Dendritic cell treated with granulocyte-macrophage colony-stimulating factor and Interleukin-4, amounts not matched to agents 40 ng/mL and 50 ng/mL, for 4 days (primary cell): ENCODE data around the gene OSGIN1.

Source experiments
- H3K27ac Mint-ChIP-seq: one replicate; pipeline ENCODE4 v1.8.0; 2022; ENCODE audit warnings: mild to moderate bottlenecking, mixed read lengths
- H3K27me3 Mint-ChIP-seq: one replicate; pipeline ENCODE4 v1.8.0; 2022; ENCODE audit warnings: mild to moderate bottlenecking, mixed read lengths
- H3K36me3 Mint-ChIP-seq: one replicate; pipeline ENCODE4 v1.8.0; 2022; ENCODE audit warnings: low read depth, mixed read lengths
- H3K4me1 Mint-ChIP-seq: one replicate; pipeline ENCODE4 v1.8.0; 2022; ENCODE audit warnings: low read depth, mixed read lengths
- H3K4me3 Mint-ChIP-seq: one replicate; pipeline ENCODE4 v1.8.0; 2022; ENCODE audit warnings: mild to moderate bottlenecking, moderate library complexity, mixed read lengths
- H3K9me3 Mint-ChIP-seq: one replicate; pipeline ENCODE4 v1.8.0; 2022; ENCODE audit warnings: mixed read lengths
- intact Hi-C: fragments of 100-400 bp; cut with micrococcal nuclease; formaldehyde crosslinking; loops from one replicate; pipeline ENCODE4 v1.15.0; 2022

OSGIN1 gene

DNA sequence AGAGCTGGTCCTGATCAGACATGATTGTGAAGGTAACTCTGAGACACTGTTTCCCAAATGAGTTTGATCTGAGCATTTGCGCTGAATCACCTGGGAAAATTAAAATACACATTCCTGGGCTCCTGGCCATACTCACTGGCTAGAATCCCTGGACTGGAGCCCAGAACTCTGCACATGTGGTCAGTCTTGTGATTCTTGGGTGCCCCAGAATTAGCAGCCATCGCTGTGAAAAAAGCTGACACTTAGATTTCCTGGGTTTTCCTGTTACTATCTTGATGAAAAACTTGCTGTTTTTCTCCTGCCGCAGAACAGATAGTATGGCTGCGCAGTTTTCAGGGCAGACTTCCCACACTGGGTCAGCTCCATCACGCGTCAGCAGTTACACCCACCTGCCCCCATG lies 39.6 kb downstream of the OSGIN1 start:
- no peaks in the 10 kb centered on the region for H3K36me3 Mint-ChIP-seq
- H3K4me1 Mint-ChIP-seq, result peaks cover 35% of the 10 kb centered on the region
- intact Hi-C loops, result no loop called here
- no peak overlapping the region for H3K27ac Mint-ChIP-seq
- peaks cover 71% of the 10 kb centered on the region for H3K27me3 Mint-ChIP-seq
- peaks cover 8% of the 10 kb centered on the region for H3K9me3 Mint-ChIP-seq
- H3K4me3 Mint-ChIP-seq, result no peak overlapping the region

DNA sequence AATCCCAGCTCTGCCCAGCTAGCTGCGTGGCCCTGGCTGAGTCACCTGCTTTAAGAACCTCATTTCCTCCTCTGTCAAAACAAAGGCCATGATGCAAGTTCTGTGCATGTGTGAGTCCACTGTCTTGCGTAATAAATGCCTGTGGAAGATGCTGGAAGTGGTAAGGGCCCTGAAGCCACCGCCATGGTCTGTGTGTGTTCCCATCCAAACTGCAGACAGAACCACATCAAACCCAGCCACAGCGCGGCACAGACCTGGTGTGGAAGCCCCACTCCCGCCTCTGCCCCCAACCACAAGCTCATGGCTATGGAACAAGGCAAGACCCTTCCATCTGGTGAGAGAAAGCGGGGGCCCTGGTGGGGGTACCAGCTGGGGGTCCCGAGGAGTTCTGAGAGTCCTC lies 41.0 kb downstream of the OSGIN1 start:
- intact Hi-C loops, result no loop called here
- Mint-ChIP-seq H3K36me3 (no peaks in the 10 kb centered on the region), H3K4me1 (peaks cover 35% of the 10 kb centered on the region), H3K27me3 (peaks cover 75% of the 10 kb centered on the region), H3K4me3 (no peak overlapping the region), H3K9me3 (peaks cover 8% of the 10 kb centered on the region), H3K27ac (peak overlapping the region; percentile 24)

DNA sequence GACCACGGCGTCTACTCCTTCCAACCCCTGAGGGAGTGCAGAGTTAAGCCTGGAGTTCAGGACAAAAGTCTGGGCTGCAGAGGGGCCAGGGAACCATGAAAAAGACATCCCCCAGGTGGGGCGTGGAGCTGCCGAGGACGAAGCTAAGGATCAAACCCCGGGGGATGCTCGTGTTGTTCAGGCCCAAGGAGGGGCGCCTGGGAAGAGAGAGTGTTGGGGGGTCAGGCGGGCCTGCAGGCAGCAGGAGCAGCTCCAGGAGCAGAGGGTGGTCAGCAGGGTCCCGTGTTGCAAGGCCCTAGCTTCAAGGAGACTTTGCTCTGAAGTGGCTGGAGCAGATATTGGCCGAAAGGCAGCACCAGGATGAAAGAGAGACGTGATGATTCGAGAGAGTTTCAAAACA lies 41.7 kb downstream of the OSGIN1 start:
- no peaks in the 10 kb centered on the region for H3K36me3 Mint-ChIP-seq
- intact Hi-C loops, result no loop called here
- H3K4me1 Mint-ChIP-seq, result peaks cover 35% of the 10 kb centered on the region
- no peak overlapping the region for H3K27ac Mint-ChIP-seq
- peaks cover 70% of the 10 kb centered on the region for H3K27me3 Mint-ChIP-seq
- H3K4me3 Mint-ChIP-seq, result no peak overlapping the region
- H3K9me3 Mint-ChIP-seq, result peaks cover 8% of the 10 kb centered on the region

DNA sequence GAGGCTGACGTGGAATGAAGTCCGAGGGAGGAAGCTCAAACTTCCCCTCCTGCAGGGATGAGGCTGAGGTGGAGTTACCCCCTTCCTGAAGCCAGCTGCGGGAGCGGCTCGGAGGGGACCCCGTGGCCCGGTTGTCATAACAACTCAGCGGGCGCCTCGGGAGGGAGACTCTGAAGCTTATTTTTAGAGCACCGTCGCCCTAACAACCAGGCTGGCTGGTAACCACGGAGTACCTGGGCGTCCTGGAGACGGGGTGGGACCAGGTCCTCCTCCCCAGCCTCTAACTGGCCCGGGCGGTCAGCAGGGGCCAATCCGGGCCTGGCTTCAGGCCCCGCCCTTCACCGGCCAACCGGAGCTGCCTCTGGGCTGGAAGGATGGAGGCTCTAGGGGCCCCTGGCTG lies 42.7 kb downstream of the OSGIN1 start:
- intact Hi-C loops, result no loop called here
- no peaks in the 10 kb centered on the region for H3K36me3 Mint-ChIP-seq
- no peak overlapping the region for H3K27ac Mint-ChIP-seq
- H3K9me3 Mint-ChIP-seq, result peaks cover 8% of the 10 kb centered on the region
- H3K4me1 Mint-ChIP-seq, result peaks cover 35% of the 10 kb centered on the region
- H3K27me3 Mint-ChIP-seq, result peaks cover 65% of the 10 kb centered on the region
- no peak overlapping the region for H3K4me3 Mint-ChIP-seq

DNA sequence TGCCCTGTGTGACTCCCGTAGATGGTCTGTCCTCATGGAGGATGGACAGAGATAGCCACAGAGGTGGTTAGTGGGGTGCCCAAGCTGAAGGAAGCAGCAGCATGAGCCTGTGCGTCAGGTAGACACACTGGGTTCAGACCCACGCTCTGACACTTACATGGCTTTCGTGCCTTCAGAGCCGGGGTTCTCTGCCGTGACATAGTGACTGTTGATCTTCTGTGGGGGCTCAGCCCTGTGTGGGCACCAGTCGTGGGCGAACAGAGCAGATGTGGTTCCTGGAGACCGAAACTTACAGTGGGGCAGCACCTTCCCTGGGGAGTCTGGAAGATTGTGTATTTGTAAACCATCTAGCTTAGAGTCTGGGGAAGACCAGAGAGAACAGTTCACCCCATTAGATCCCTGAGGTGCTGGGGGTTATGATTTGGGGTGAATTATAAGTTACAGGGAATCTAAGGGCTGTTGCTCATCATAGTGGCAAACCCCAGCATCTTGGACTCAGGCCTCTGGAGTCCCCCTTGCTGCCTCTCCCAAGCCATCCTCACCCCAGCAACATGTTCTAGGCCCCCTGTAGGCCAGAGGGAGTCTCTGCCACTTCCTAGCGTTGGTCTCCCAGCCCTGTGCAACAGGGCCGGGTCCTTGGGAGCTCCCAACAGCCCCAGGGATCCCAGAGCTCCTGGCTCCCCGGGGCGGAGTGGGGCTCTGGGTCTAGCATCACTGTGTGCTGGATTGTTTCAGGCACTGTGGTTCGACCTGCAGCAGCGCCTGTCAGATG lies 43.6 kb downstream of the OSGIN1 start:
- intact Hi-C loops, result no loop called here
- H3K4me3 Mint-ChIP-seq, result no peak overlapping the region
- no peak overlapping the region for H3K27ac Mint-ChIP-seq
- peaks cover 35% of the 10 kb centered on the region for H3K4me1 Mint-ChIP-seq
- H3K27me3 Mint-ChIP-seq, result peaks cover 59% of the 10 kb centered on the region
- peaks cover 7% of the 10 kb centered on the region for H3K9me3 Mint-ChIP-seq
- no peaks in the 10 kb centered on the region for H3K36me3 Mint-ChIP-seq

DNA sequence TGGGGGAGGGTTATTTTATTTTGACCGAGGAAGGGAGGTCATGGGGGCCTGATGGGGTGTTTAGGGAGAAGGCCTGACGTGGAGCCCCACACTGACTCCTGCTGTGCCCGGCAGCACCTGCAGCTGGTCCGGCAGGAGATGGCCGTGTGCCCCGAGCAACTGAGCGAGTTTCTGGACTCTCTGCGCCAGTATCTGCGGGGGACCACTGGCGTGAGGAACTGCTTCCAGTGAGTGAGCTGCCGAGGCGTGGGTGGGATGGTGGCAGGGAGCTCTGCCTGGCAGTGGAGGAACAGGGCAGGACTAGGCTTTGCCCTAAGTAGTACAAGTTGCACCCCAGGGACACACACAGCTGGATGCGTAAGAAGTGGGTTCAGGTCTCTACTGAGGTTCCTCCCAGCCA lies 45.1 kb downstream of the OSGIN1 start:
- H3K4me1 Mint-ChIP-seq, result peaks cover 31% of the 10 kb centered on the region
- intact Hi-C loops, result no loop called here
- no peak overlapping the region for H3K27ac Mint-ChIP-seq
- no peaks in the 10 kb centered on the region for H3K36me3 Mint-ChIP-seq
- no peaks in the 10 kb centered on the region for H3K9me3 Mint-ChIP-seq
- H3K27me3 Mint-ChIP-seq, result peaks cover 59% of the 10 kb centered on the region
- no peak overlapping the region for H3K4me3 Mint-ChIP-seq

DNA sequence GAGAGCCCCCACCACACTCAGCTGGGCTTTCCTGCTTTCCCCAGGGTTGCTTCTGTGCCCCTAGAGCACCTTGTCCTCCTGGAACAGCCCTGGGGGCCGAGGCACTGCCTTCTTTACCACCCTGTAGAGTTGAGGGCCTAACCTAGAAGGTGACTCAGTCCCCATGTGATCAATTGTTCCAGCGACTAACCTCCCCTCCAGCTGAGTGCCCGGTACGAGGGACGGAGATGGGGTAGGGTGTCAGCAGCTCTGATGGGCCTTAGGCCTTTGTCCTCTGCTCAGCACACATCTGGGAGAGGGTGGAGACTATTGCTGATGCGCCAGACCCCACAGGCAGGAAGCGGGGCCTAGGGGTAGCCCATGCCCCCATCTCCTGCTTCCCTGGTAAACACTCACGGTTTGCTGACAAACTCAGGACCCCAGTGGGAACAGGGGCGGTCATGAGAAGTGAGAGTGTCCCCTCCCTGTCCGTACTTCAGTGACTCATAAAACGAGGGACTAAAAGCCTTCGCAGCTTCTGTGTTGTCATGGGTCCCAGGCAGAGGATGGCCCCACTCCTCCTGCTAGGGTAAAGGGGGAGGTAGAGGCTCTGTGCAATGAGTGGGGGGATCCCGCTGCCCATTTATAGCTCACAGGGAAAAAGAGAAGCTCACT lies 48.1 kb downstream of the OSGIN1 start:
- Mint-ChIP-seq H3K27me3 (peaks cover 68% of the 10 kb centered on the region), H3K9me3 (no peaks in the 10 kb centered on the region), H3K36me3 (no peaks in the 10 kb centered on the region), H3K27ac (no peak overlapping the region), H3K4me1 (peaks cover 2% of the 10 kb centered on the region), H3K4me3 (no peak overlapping the region)
- intact Hi-C loops, result no loop called here

DNA sequence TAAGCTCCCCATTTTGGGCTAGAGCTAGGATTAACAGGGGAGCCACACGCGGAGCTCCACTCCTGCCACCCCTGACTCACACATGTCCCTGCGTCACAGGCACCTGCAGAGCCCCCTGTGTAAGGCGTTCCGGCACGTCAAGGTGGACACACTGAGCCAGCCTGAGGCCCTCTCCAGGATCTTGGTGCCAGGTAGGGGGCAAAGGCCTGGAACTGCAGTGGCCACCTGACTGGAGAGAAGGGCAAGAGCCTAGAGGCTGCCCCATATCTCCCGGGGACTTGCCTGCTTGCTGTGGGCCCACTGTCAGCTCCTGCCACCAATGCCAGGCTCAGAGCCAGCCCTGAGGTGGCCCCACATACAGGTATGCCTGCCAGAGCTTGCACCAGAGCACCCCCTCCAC lies 48.7 kb downstream of the OSGIN1 start:
- Mint-ChIP-seq H3K4me3 (no peak overlapping the region), H3K27me3 (peaks cover 68% of the 10 kb centered on the region), H3K9me3 (no peaks in the 10 kb centered on the region), H3K4me1 (no peaks in the 10 kb centered on the region), H3K27ac (no peak overlapping the region), H3K36me3 (no peaks in the 10 kb centered on the region)
- intact Hi-C loops, result no loop called here

DNA sequence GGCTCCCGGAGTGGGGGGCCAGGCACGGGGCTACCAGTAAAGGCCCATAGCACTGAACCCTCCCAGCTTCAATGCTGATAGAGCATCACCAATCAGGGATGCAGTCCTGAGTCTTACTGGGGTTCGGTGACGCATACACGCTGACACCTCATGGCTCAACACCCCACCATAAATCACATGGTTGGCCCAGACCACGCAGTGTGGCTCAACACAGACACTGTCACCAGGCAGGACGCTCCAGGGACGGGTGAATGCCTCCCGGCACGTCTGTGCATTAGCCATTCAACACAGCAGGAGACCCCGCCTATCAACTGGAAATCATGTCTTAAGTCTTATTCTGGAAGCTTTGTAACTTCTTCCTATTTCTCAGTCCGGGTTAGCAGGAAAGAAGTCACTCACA lies 50.0 kb downstream of the OSGIN1 start:
- Mint-ChIP-seq H3K9me3 (no peaks in the 10 kb centered on the region), H3K36me3 (no peaks in the 10 kb centered on the region), H3K27me3 (peaks cover 66% of the 10 kb centered on the region), H3K27ac (no peak overlapping the region), H3K4me1 (no peaks in the 10 kb centered on the region), H3K4me3 (no peak overlapping the region)
- intact Hi-C loops, result no loop called here

DNA sequence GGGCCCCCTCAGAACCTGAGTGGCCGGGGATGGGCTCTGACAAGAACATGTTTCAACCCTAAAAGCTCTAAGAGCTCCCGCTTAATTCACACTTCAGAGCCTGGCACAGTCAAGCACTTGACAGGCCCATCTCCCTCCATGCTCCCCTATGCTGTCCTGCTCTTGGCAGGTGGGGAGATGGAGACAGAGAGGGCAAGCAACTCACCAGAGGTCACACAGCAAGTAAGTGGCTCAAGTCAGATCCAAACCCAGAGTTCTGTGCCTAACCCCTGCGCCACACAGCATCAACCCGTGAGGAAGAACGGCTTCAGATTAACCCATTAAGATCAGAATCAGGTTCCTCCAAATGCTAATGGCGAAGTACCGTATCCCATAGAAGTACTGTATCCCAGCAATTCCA lies 51.4 kb downstream of the OSGIN1 start:
- Mint-ChIP-seq H3K27me3 (peaks cover 60% of the 10 kb centered on the region), H3K27ac (no peak overlapping the region), H3K4me1 (no peaks in the 10 kb centered on the region), H3K36me3 (no peaks in the 10 kb centered on the region), H3K9me3 (no peaks in the 10 kb centered on the region), H3K4me3 (no peak overlapping the region)
- intact Hi-C loops, result no loop called here

DNA sequence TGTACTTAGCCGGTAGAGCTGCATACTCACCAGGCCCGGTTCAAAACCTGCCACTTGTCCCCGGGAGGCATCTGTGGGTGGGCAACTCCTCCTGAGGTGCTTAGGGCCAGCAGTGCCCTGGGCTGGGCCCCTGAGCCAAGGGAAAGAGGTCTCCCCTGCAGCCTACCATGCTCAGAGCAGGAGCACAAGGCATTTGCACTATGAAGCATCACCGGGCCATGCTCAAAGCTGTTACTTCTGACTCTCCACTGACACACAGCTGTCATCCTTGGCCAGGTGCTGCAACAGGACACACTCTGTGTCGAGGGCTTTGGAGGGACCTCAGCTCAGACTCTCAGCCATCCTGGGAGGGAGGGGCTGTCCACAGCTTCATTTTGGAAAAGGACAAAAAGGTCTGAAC lies 52.4 kb downstream of the OSGIN1 start:
- Mint-ChIP-seq H3K27ac (no peak overlapping the region), H3K4me1 (no peaks in the 10 kb centered on the region), H3K4me3 (no peak overlapping the region), H3K27me3 (peaks cover 62% of the 10 kb centered on the region), H3K36me3 (no peaks in the 10 kb centered on the region), H3K9me3 (no peaks in the 10 kb centered on the region)
- intact Hi-C loops, result no loop called here

DNA sequence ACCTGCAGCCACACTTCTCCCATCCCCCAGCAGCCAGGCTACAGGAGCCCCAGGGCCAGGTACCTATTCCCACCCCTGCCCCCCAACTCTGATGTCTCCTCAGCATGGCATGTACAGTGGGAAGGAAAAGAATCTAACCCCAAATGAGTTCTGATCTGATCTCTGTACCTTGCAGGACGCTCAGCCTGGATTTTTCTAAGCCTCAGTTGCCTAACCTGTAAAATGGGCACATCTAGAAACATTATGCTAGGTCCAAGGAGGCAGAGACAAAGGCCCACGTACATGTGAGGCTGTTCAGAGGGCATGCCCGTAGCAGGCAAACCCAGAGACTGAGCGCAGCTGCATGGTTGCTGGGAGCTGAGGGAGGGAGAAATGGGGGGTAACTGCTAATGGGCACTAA lies 54.5 kb downstream of the OSGIN1 start:
- Mint-ChIP-seq H3K4me3 (no peak overlapping the region), H3K4me1 (no peaks in the 10 kb centered on the region), H3K27ac (no peak overlapping the region), H3K27me3 (peaks cover 59% of the 10 kb centered on the region), H3K9me3 (no peaks in the 10 kb centered on the region), H3K36me3 (no peaks in the 10 kb centered on the region)
- intact Hi-C loops, result no loop called here

DNA sequence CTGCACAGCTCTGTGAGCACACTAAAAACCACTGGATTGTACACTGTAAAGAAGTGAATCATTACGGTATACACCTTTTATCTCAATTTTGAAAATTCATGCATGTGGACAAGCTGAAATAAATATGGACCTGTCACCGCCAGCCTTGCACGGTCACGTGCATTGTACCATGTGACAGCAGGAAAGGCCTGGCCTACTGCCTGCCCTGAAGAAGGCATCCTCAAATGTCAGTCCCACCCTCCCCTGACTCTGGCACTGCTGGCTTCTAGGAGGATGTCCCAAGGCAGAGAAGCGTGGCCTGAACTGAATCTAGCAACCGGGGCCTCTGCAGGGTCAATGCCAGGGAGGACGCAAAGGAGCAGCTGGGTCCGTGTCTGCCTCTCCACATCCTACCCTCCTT lies 54.9 kb downstream of the OSGIN1 start:
- H3K9me3 Mint-ChIP-seq, result no peaks in the 10 kb centered on the region
- H3K4me3 Mint-ChIP-seq, result no peak overlapping the region
- intact Hi-C loops, result no loop called here
- no peaks in the 10 kb centered on the region for H3K36me3 Mint-ChIP-seq
- no peaks in the 10 kb centered on the region for H3K4me1 Mint-ChIP-seq
- H3K27me3 Mint-ChIP-seq, result peaks cover 54% of the 10 kb centered on the region
- H3K27ac Mint-ChIP-seq, result no peak overlapping the region

DNA sequence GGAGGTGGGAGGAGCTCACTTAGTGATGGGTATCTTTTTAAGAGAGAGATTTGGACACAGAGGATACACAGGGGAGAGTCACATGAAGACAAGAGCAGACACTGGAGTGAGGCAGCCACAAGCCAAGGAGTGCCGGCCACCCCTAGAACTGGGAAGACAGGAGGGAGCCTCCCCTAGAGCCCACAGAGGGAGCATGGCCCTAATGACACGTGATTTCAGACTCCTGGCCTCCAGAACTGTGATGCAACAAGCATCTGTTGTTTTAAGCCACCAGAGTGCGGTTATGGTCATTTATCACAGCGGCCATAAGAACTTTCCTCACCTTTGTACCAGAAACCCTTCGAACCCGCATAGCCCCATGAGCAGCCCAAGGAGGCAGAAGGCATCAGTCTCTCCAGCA lies 56.2 kb downstream of the OSGIN1 start:
- H3K4me3 Mint-ChIP-seq, result no peak overlapping the region
- peaks cover 4% of the 10 kb centered on the region for H3K4me1 Mint-ChIP-seq
- H3K9me3 Mint-ChIP-seq, result peaks cover 3% of the 10 kb centered on the region
- intact Hi-C loops, result no loop called here
- peaks cover 48% of the 10 kb centered on the region for H3K27me3 Mint-ChIP-seq
- H3K36me3 Mint-ChIP-seq, result no peaks in the 10 kb centered on the region
- no peak overlapping the region for H3K27ac Mint-ChIP-seq
